ENCODE measurements around the gene SPEN.

The SPEN gene

DNA sequence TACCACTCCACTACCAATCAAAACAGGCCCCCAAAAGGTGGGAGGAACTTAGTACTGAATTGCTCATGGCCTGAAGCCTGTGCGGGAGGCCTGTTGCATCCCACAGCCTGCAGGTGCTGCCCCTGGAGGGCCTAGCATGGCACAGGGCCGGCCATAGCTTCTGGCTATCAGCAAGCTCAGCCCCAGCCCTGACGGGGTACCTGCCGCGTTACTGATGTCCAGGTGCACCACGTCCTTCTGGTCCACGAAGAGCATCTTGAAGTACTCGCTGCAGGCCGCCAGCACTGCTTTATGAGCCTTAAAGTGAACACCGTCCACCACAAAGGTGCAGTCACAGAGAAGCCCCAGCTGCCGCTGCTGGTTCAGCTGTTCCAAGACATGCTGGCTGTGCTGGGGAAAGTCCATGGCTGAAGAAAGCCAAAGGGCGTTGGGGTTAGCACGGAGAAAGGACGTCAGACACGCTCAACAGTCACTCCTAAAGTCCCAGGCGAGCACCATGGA lies 100.6 kb downstream of the SPEN start:
- no peaks in the 10 kb centered on the region for H3K27me3 ChIP-seq (ENCODE audit: low read depth, low read length)
- peak overlapping the region; percentile 91 for H3K27ac ChIP-seq (ENCODE audit: low read length)
- peaks cover 24 to 37% of the 10 kb centered on the region in 2 donors for H3K4me1 ChIP-seq (ENCODE audit: control insufficient read depth in 1 of 2, insufficient read depth in 2 of 2, low read length in 2 of 2)
- no peak overlapping the region for H3K4me3 ChIP-seq (ENCODE audit: low read depth in 1 of 2, low read length in 2 of 2)
- peaks cover 29 to 52% of the 10 kb centered on the region in 2 donors for H3K36me3 ChIP-seq (ENCODE audit: control insufficient read depth in 1 of 2, insufficient read depth in 2 of 2, low read length in 2 of 2)
- H3K9me3 ChIP-seq (ENCODE audit: control insufficient read depth in 1 of 2, low read length in 2 of 2) = no peaks in the 10 kb centered on the region

GRCh38 chr1:15948595-15949452 lies 101.3 kb downstream of the SPEN start:
- peak overlapping the region; percentile 91 for H3K27ac ChIP-seq (ENCODE audit: low read length)
- no peaks in the 10 kb centered on the region for H3K27me3 ChIP-seq (ENCODE audit: low read depth, low read length)
- H3K36me3 ChIP-seq (ENCODE audit: control insufficient read depth in 1 of 2, insufficient read depth in 2 of 2, low read length in 2 of 2) = peaks cover 25 to 46% of the 10 kb centered on the region in 2 donors
- H3K4me3 ChIP-seq (ENCODE audit: low read depth in 1 of 2, low read length in 2 of 2) = peak overlapping the region in 1 of 2 donors; percentile 27
- peaks cover 31 to 44% of the 10 kb centered on the region in 2 donors for H3K4me1 ChIP-seq (ENCODE audit: control insufficient read depth in 1 of 2, insufficient read depth in 2 of 2, low read length in 2 of 2)
- no peaks in the 10 kb centered on the region for H3K9me3 ChIP-seq (ENCODE audit: control insufficient read depth in 1 of 2, low read length in 2 of 2)

- H3K36me3 ChIP-seq (ENCODE audit: control insufficient read depth in 1 of 2, insufficient read depth in 2 of 2, low read length in 2 of 2) = peaks cover 25 to 41% of the 10 kb centered on the region in 2 donors
- peak overlapping the region in 1 of 2 donors; percentile 27 for H3K4me3 ChIP-seq (ENCODE audit: low read depth in 1 of 2, low read length in 2 of 2)
- peaks cover 32 to 51% of the 10 kb centered on the region in 2 donors for H3K4me1 ChIP-seq (ENCODE audit: control insufficient read depth in 1 of 2, insufficient read depth in 2 of 2, low read length in 2 of 2)
- no peaks in the 10 kb centered on the region for H3K9me3 ChIP-seq (ENCODE audit: control insufficient read depth in 1 of 2, low read length in 2 of 2)
- peak overlapping the region; percentile 91 for H3K27ac ChIP-seq (ENCODE audit: low read length)
- no peaks in the 10 kb centered on the region for H3K27me3 ChIP-seq (ENCODE audit: low read depth, low read length)
These were observed 102.1 kb downstream of the SPEN start for GRCh38 chr1:15949453-15950245.

DNA sequence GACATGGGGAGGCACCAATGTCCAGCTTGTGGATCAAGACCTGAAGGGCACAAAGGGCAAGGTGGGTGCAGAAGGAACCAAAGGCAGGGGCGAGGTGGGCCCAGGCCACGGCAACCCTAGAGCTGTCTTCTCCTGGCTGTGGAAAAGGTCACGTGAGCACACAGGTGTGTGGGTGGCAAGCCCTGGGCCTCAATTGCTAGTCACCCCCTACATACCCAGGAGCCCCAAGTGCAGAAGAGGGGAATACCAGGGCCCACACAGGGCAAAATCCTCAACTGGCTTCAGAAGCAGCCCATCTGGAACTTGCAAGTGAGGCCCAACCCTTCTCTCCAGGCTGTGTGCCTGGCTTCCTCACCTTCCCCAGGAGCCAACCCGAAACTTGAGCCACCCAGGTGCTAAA lies 102.8 kb downstream of the SPEN start:
- no peaks in the 10 kb centered on the region for H3K9me3 ChIP-seq (ENCODE audit: control insufficient read depth in 1 of 2, low read length in 2 of 2)

GRCh38 chr1:15950763-15951295 lies 103.3 kb downstream of the SPEN start:
- Histone ChIP-seq H3K4me1 (ENCODE audit: control insufficient read depth in 1 of 2, insufficient read depth in 2 of 2, low read length in 2 of 2) (peaks cover 34 to 52% of the 10 kb centered on the region in 2 donors), H3K27me3 (ENCODE audit: low read depth, low read length) (no peaks in the 10 kb centered on the region), H3K4me3 (ENCODE audit: low read depth in 1 of 2, low read length in 2 of 2) (no peak overlapping the region), H3K9me3 (ENCODE audit: control insufficient read depth in 1 of 2, low read length in 2 of 2) (no peaks in the 10 kb centered on the region), H3K27ac (ENCODE audit: low read length) (peak overlapping the region; percentile 91), H3K36me3 (ENCODE audit: control insufficient read depth in 1 of 2, insufficient read depth in 2 of 2, low read length in 2 of 2) (peaks cover 22 to 29% of the 10 kb centered on the region in 2 donors)

More for the DNA sequence above, 102.8 kb downstream of the SPEN start:
- H3K4me3 ChIP-seq (ENCODE audit: low read depth in 1 of 2, low read length in 2 of 2) = peak overlapping the region in 1 of 2 donors; percentile 27
- H3K27ac ChIP-seq (ENCODE audit: low read length) = peak overlapping the region; percentile 91
- peaks cover 22 to 35% of the 10 kb centered on the region in 2 donors for H3K36me3 ChIP-seq (ENCODE audit: control insufficient read depth in 1 of 2, insufficient read depth in 2 of 2, low read length in 2 of 2)
- H3K4me1 ChIP-seq (ENCODE audit: control insufficient read depth in 1 of 2, insufficient read depth in 2 of 2, low read length in 2 of 2) = peaks cover 32 to 51% of the 10 kb centered on the region in 2 donors
- H3K27me3 ChIP-seq (ENCODE audit: low read depth, low read length) = no peaks in the 10 kb centered on the region

- Histone ChIP-seq H3K4me3 (ENCODE audit: low read depth in 1 of 2, low read length in 2 of 2) (no peak overlapping the region), H3K27ac (ENCODE audit: low read length) (no peak overlapping the region), H3K4me1 (ENCODE audit: control insufficient read depth in 1 of 2, insufficient read depth in 2 of 2, low read length in 2 of 2) (peaks cover 35 to 55% of the 10 kb centered on the region in 2 donors), H3K36me3 (ENCODE audit: control insufficient read depth in 1 of 2, insufficient read depth in 2 of 2, low read length in 2 of 2) (peaks cover 18 to 22% of the 10 kb centered on the region in 2 donors), H3K27me3 (ENCODE audit: low read depth, low read length) (no peaks in the 10 kb centered on the region), H3K9me3 (ENCODE audit: control insufficient read depth in 1 of 2, low read length in 2 of 2) (no peaks in the 10 kb centered on the region)
These were observed 104.0 kb downstream of the SPEN start for GRCh38 chr1:15951341-15952153.

DNA sequence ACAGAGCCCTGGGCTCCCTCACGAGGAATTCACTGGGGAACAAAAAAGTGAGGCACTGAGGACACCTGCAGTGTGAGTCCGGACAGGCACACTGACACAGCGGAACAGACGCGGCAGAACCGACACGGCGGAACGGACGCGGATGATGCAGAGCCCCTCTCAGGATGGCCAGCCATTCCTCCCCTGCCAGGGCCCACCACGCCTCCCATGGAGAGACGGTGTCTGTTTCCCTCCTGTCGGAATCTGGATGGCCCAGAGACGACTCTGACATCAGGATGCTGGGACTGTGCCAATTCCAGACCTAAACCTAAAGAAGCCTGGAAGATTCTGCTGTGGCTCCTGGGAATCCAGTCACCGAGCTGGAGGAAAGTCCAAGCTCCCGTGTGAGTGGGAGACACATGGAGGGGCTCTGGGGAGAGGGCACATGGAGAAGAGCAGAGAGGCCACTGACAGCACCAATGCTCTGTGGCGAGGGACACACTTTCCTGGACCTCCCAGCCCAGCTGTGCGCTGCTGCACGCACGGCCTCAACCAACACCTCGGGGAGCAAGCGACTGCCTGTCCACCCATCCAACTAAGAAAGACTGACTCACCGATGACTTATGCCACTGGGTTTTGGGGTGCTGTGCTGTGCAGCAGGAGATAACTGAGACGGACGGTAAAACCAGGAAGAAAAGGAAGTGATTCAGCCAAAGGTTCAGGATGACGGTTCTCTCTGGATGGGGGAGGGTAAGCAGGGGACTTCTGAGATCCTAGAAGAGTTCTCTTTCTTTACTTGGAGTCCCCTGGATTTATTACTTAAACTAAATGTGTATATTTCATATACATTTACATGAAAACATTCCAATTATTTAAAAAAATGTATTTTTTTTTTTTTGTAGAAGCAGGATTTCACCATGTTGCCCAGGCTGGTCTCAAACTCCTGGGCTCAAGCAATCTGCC lies 105.1 kb downstream of the SPEN start:
- Histone ChIP-seq H3K27ac (ENCODE audit: low read length) (no peak overlapping the region), H3K9me3 (ENCODE audit: control insufficient read depth in 1 of 2, low read length in 2 of 2) (no peaks in the 10 kb centered on the region), H3K27me3 (ENCODE audit: low read depth, low read length) (no peaks in the 10 kb centered on the region), H3K4me1 (ENCODE audit: control insufficient read depth in 1 of 2, insufficient read depth in 2 of 2, low read length in 2 of 2) (peaks cover 35 to 55% of the 10 kb centered on the region in 2 donors), H3K36me3 (ENCODE audit: control insufficient read depth in 1 of 2, insufficient read depth in 2 of 2, low read length in 2 of 2) (peaks cover 8 to 12% of the 10 kb centered on the region in 2 donors), H3K4me3 (ENCODE audit: low read depth in 1 of 2, low read length in 2 of 2) (no peak overlapping the region)

GRCh38 chr1:15953294-15953771 lies 105.8 kb downstream of the SPEN start:
- Histone ChIP-seq H3K36me3 (ENCODE audit: control insufficient read depth in 1 of 2, insufficient read depth in 2 of 2, low read length in 2 of 2) (peaks cover under 1 to 8% of the 10 kb centered on the region in 2 donors), H3K27me3 (ENCODE audit: low read depth, low read length) (no peaks in the 10 kb centered on the region), H3K4me3 (ENCODE audit: low read depth in 1 of 2, low read length in 2 of 2) (no peak overlapping the region), H3K27ac (ENCODE audit: low read length) (no peak overlapping the region), H3K9me3 (ENCODE audit: control insufficient read depth in 1 of 2, low read length in 2 of 2) (no peaks in the 10 kb centered on the region), H3K4me1 (ENCODE audit: control insufficient read depth in 1 of 2, insufficient read depth in 2 of 2, low read length in 2 of 2) (peaks cover 32 to 56% of the 10 kb centered on the region in 2 donors)

- H3K4me1 ChIP-seq (ENCODE audit: control insufficient read depth in 1 of 2, insufficient read depth in 2 of 2, low read length in 2 of 2) = peaks cover 30 to 58% of the 10 kb centered on the region in 2 donors
These were observed 106.3 kb downstream of the SPEN start for GRCh38 chr1:15953791-15954241.

More at GRCh38 chr1:15953791-15954241, 106.3 kb downstream of the SPEN start:
- Histone ChIP-seq H3K27me3 (ENCODE audit: low read depth, low read length) (no peaks in the 10 kb centered on the region), H3K27ac (ENCODE audit: low read length) (no peak overlapping the region), H3K36me3 (ENCODE audit: control insufficient read depth in 1 of 2, insufficient read depth in 2 of 2, low read length in 2 of 2) (peaks cover 0 to 8% of the 10 kb centered on the region in 2 donors), H3K9me3 (ENCODE audit: control insufficient read depth in 1 of 2, low read length in 2 of 2) (no peaks in the 10 kb centered on the region), H3K4me3 (ENCODE audit: low read depth in 1 of 2, low read length in 2 of 2) (no peak overlapping the region)
